HG03135 (cell line): ENCODE measurements around the gene SDS.
"Not testable (repeated sequence)": the region's sequence is repeated elsewhere in the genome, so short reads cannot be mapped to it uniquely, and the experiment has no call there.

Experiments used
- ATAC-seq: cut with Tn5 transposase; IDR thresholded peaks from one replicate; pipeline ENCODE4 v1.9.1; 2021; ENCODE audit warnings: mild to moderate bottlenecking, moderate library complexity; ENCODE audit not compliant: unreplicated experiment

Gene SDS

GRCh38 chr12:113381220-113381619, 22.5 kb downstream of the SDS start:
- ATAC-seq: no peak

DNA sequence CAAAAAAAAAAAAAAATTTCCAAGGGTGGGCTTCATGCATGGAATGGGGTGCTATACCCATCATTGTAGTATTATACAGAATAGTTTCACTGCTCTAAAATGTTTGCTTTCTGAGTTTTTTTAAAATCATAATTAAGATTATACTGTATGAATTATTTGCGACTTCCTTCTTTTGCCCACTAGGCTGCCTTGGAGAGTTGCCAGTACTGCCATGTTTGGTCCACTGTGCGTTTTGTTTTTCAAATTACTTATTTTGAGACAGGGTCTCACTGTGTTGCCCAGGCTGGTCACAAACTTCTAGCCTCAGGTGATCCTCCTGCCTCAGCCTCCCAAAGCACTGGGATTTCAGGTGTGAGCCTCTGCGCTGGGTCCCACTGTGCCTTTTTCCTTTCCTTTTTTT, 25.4 kb downstream of the SDS start:
- no peak for ATAC-seq

DNA sequence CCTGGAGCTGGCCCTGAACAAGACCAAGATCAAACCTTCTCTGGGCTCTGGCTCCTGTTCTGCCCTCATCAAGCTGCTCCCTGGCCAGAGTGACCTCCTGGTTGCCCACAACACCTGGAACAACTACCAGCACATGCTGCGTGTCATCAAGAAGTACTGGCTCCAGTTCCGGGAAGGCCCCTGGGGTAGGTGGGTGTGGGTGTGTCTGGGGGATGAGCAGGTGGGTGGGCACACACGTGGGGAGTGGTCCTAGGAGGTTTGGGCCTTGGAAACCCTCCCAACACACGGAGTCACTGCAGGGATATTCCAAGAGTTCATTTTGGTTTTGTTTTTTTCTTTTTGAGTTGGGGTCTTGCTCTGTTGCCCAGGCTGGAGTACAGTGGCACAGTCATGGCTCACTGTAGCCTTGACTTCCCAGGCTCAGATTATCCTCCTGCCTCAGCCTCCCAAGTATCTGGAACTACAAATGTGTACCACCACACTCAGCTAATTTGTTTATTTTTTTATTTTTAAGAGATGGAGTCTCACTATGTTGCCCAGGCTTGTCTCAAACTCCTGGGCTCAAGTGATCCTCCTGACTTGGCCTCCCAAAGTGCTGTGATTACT, 28.8 kb downstream of the SDS start:
- ATAC-seq: no peak

- ATAC-seq: no peak
Measured at GRCh38 chr12:113373969-113374368, 29.7 kb downstream of the SDS start.

DNA sequence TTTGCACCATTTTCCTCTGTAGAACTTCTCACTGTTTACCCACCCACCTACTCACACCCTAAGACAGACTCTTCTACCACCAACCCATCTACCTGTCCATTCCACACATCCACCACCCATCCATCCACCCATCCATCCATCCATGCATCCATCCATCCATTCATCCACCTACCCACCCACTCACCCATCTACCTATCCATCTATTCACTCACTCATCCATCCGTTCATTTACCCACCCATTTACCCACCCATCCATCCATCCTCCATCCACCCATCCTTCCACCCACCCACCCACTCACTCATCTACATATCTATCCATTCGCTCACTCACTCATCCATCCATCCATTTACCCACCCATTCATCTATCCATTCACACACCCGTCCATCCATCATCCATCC, 30.2 kb downstream of the SDS start:
- no peak for ATAC-seq

DNA sequence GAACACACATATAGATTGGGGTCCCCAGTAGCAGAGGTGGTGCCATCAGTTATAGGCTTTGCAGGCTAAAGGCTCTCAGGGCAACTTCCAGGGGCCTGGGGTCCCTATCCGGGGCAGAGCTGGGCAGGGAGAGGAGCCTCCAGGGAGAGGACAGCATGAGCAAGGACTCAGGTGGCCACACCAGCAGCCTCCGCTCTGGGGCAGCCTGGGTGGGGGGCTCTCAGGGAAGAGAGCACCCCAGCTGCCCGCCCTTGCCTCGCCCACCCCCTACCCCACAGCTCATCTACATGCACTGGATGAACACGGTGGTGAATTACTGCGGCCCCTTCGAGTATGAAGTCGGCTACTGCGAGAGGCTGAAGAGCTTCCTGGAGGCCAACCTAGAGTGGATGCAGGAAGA, 31.3 kb downstream of the SDS start:
- no peak for ATAC-seq

GRCh38 chr12:113371808-113372207, 31.9 kb downstream of the SDS start:
- no peak for ATAC-seq

- no peak for ATAC-seq
Measured at GRCh38 chr12:113370923-113371682, 32.6 kb downstream of the SDS start.

DNA sequence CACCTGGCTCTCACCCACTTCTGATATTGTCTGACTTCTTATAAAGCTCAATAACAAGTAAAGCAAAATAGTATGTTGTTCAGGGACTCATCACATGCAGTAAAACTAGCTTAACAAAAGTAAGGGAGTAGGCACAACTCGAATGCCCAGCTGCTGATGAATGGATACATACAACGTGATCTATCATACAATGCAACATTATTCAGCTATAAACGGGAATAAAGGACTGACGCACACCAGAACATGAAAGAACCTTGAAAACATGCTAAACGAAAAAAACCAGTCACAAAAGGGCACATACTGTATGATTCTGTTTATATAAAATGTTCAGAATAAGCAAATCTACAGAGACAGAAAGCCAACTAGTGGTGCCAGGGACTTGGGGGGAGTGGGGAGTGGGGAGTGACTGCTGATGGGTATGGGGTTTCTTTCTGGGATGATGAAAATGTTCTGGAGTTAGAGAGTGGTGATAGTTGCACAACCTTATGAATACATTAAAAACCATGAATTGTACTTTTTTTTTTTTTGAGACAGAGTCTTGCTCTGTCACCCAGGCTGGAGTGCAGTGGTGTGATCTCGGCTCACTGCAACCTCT, 34.2 kb downstream of the SDS start:
- ATAC-seq: no peak

GRCh38 chr12:113368331-113368730, 35.4 kb downstream of the SDS start:
- ATAC-seq: no peak

- ATAC-seq: no peak
Measured at GRCh38 chr12:113366827-113367226, 36.9 kb downstream of the SDS start.

- no peak for ATAC-seq
Measured at GRCh38 chr12:113365639-113366395, 37.9 kb downstream of the SDS start.

DNA sequence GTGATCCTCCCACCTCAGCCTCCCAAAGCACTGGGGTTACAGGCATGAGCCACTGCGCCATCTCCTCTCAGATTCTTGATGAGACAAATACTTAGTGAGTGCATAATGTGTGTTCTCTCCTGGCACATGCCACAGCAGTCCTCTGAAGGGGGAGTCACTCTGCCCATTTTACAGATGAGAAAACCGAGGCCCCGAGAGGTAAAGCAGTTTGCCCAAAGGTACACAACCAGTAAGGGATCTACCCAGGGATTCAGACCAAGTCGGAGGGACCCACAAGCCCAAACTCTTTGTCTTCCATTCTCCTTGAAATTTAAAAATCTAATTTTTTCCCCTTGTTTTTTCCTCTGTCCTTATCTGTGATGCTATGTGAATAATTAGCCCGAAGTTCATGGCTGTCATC, 39.0 kb downstream of the SDS start:
- no peak for ATAC-seq

DNA sequence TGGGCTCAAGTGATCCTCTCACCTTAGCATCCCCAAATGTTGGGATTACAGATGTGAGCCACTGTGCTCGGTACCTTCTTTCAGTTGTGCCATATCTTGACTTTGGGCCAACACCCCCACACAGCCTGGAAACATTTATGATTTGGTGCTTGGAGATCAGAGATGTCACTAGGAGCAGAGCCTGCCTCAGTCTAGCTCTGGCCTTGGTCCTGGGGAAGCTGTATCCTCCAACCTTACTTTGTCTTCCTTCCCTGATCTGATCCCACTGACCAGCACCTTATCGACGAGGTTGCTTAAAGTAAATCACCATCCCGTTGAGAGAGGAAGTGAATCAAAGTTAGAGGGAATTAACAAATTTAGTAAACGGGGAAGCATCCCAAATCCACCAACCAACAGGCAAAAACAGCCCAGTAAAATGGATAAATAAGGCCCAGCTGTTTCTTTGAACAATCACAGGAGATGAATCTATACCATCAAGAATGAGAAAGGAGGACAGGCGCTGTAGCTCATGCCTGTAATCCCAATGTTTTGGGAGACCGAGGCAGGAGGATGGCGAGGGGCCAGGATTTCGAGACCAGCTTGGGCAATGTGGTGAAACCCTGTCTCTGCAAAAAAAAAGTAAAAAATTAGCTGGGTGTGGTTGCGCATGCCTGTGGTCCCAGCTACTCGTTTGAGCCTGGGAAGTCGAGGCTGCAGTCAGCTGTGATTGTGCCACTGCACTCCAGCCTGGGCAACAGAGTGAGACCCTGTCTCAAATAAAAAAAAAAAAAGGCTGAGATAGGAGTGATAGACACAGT, 41.9 kb downstream of the SDS start:
- no peak for ATAC-seq

DNA sequence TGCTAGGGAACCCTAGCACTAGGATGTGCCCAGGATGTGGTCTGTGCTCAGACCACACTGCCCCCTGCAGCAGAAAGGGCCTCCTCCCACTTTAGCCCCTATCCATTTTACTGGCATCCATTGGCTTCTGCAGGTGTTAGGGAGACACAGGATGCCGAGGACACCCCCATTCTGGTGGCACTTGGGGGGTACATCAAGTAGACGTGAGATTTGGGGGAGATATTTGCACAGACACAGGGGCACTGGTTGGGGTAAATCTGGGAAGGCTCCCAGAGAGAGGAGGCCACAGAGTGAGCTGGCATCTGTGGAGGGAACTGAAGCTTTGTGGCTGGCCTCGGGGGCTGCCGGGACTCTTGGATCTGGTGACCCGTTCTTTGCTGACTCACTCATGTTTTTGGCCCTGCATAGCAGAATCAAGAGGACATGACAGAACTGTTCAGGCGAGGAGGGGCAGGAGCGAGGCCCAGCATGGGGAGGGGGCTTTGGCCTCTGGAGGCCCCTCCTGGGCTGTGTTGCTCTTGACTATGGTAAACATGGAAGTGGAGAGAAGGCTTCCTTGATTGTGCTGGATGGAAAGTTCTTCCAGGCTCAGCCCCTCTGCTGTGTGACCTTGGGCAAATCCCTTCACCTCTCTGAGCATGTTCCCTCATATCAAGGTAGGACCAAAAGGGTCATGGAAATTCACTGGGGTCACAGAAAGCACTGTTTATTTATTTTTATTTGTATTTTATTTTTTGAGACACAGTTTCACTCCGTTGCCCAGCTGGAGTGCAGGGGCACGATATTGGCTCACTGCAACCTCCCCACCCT, 43.5 kb downstream of the SDS start:
- ATAC-seq: no peak

DNA sequence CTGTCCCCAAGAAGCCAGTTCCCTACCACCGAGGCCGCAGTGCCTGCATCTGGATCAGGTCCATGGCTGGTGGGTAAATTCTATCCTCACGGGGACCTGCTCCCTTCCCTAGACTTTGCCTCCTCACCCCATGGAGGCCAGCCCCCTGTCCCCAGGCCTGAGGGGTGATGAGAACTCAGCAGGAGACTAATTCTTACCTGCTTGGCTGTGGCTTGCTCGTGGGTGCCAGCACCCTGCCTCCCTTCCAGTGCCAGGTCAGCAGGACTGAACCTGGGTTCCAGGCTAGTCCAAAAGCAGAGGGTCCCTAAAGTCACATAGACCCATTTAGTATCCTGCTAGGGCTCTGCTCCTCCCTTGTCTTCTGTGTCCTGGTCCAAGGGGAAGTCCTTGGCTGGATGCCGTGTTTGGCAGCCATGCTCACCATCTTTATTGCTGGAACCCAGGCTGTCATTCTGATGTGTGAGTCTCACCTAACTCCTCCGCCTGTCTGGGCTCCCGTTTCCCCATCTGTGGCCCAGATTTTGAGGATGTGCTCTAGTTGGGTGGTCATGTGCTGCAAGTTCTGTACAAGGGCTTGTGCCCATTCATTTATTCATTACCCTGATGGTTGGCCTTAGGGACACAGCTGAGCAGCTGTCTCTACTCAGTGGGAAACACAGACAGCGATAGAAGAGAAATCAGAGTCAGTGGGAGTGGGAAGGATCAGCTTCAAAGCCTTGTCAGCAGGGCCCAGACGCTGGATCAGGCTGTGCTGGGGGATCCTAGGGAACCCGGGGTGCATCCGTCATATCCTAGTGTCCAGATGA, 44.4 kb downstream of the SDS start:
- no peak for ATAC-seq

DNA sequence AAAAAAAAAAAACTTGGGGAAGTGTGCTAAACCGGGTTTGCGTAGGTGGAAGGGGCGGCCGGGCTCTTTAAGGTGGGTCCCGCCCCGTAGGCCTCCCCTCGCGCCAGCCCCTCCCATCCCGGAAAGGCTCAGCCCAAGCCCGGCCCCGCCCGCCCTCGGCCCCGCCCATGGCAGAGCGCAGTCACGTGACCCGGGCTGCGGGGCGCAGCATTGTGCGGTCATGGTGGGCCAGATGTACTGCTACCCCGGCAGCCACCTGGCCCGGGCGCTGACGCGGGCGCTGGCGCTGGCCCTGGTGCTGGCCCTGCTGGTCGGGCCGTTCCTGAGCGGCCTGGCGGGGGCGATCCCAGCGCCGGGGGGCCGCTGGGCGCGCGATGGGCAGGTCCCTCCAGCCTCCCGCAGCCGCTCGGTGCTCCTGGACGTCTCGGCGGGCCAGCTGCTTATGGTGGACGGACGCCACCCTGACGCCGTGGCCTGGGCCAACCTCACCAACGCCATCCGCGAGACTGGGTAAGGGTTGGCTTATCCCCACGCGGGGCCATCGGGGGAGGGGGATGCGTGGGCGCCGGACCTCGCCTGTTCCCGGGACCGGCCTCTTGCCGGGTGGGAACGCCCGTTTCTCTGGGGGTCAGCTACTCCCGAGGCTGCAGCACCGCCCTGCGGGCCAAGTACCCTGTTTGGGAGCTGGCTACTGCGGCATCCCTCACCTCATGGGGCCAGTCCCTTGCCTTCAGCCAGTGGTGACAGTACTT, 45.1 kb downstream of the SDS start, which contains the start of gene PLBD2:
PLBD2 (plus strand) TSS at position 207 of the 752 bp plus-strand sequence; CDS start at position 221, 14 bp downstream.
- ATAC-seq: peak; percentile 94

GRCh38 chr12:113354192-113354591, 49.5 kb downstream of the SDS start:
- ATAC-seq: not testable (repeated sequence)
